ENCODE data around the gene HMCN1.
"Not testable (repeated sequence)": the region's sequence is repeated elsewhere in the genome, so short reads cannot be mapped to it uniquely, and the experiment has no call there.

HMCN1 gene

GRCh38 chr1:185857442-185857841, 123.3 kb downstream of the HMCN1 start:
- ATAC-seq, result no peak

DNA sequence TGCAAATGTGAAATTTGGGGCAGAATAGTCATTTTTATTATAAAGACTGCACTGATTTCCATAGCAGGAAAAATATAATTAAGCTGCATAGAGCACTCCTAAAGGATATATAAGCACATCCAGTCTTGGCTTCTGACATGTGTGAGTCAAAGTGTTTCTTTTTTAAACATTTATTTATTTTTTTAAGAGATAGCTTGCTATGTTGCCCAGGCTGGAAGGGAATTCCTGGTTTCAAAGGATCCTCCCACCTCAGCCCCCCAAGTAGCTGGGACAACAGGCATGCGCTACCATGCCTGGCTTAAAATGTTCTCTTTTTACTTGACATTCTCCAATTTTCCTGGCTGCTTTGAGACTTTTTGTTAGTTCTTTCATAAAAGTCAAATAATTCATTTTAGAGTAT, 126.1 kb downstream of the HMCN1 start:
- no peak for ATAC-seq

- ATAC-seq, result no peak
These were observed 126.7 kb downstream of the HMCN1 start for GRCh38 chr1:185860859-185861258.

- ATAC-seq, result no peak
These were observed 127.4 kb downstream of the HMCN1 start for GRCh38 chr1:185861630-185862029.

GRCh38 chr1:185862235-185862634, 128.0 kb downstream of the HMCN1 start:
- no peak for ATAC-seq

DNA sequence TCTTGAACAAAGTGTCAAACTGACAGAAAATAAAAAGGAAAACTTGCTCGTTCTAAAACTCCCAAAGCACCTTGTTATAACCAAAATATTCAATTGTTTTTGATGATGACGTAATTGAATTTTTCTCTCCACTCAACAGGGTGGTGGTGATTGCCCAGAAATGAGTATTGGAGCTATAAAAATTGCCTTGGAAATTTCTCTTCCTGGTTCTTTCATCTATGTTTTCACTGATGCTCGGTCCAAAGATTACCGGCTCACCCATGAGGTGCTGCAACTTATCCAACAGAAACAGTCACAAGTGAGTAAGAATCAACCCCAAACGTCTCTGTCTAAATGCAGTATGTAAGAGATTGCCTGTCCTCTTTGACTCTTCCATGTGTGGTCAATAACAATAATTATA, 130.1 kb downstream of the HMCN1 start:
- ATAC-seq, result no peak

DNA sequence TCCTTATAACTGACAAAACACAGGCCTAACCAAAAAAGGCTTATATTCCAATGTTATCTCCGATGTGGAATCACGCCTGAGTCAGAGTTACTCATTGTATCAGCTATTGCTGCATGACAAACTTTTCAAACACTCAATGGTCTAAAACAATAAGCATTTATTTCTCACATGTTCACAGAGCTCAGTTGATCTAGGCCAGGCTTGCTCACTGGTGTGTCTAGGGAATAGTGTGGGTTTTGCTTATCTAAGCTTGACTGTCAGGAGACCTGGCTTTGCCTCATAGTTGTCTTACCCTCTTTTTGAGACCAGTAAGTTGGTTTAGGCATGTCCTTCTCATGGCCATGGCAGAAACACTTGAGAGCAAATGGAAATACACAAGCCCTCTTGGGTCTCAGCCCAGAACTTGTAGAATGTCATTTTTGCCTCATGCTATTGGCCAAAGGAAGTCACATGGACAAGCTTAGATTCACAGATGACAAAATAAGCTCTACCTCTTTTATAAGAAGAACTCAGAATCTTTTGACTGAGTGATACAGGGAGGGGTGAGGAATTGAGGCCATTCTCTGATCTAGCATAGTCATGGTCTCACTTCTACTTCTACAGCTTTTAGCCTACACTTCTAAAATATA, 130.8 kb downstream of the HMCN1 start:
- ATAC-seq, result no peak

GRCh38 chr1:185869590-185869989, 135.4 kb downstream of the HMCN1 start:
- ATAC-seq, result no peak

- ATAC-seq, result no peak
These were observed 137.5 kb downstream of the HMCN1 start for GRCh38 chr1:185871627-185872150.

GRCh38 chr1:185874246-185874645, 140.1 kb downstream of the HMCN1 start:
- no peak for ATAC-seq

- no peak for ATAC-seq
These were observed 146.1 kb downstream of the HMCN1 start for GRCh38 chr1:185880330-185880729.

GRCh38 chr1:185880779-185881333, 146.7 kb downstream of the HMCN1 start:
- ATAC-seq, result no peak

- ATAC-seq, result no peak
These were observed 151.9 kb downstream of the HMCN1 start for GRCh38 chr1:185886046-185886445.

- ATAC-seq, result no peak
These were observed 152.5 kb downstream of the HMCN1 start for GRCh38 chr1:185886671-185887070.

GRCh38 chr1:185892831-185893403, 158.7 kb downstream of the HMCN1 start:
- ATAC-seq, result not testable (repeated sequence)

GRCh38 chr1:185894791-185895190, 160.6 kb downstream of the HMCN1 start:
- no peak for ATAC-seq

- no peak for ATAC-seq
These were observed 161.2 kb downstream of the HMCN1 start for GRCh38 chr1:185895208-185895900.

GRCh38 chr1:185896863-185897262, 162.7 kb downstream of the HMCN1 start:
- no peak for ATAC-seq

DNA sequence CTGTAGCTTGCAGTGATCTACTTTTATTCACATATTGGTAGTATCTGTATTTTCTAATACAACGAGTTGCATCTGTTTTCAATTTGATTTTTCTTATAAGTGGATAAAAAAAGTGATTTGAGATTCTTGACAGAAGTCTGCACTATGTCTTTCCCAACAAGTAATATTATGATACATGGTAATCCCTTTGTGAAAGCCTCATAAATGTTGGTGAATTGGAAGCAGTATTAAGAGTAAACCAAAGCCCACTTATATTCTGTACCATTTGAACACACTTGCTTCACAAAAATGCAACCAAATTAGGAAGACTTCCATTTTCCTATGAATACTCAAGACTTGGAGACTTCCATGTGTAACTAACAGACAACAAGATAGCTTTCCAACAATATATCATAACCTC, 172.0 kb downstream of the HMCN1 start:
- ATAC-seq, result no peak

- ATAC-seq, result no peak
These were observed 173.1 kb downstream of the HMCN1 start for GRCh38 chr1:185907246-185907645.

GRCh38 chr1:185911978-185912377, 177.8 kb downstream of the HMCN1 start:
- ATAC-seq, result no peak

- ATAC-seq, result no peak
These were observed 178.3 kb downstream of the HMCN1 start for GRCh38 chr1:185912504-185912903.

DNA sequence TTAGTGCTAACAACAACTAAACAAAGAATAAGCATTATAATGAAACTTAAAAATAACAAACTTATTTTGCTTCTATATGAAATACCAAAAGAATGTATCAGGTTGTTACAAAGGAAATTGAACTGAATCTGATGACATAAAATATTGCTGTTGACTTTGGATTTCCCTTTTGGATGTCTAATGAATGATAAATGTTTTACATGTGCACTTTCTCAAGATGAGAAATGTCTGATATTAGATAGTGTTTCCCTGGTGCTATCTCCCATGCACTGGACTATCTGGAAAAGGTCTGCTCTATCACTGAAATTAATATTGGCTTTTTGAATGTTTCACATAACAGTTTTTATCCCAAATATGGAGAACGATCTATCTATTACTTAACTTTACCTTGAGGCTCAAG, 179.9 kb downstream of the HMCN1 start:
- no peak for ATAC-seq

GRCh38 chr1:185916861-185917260, 182.7 kb downstream of the HMCN1 start:
- ATAC-seq, result no peak
